Mesenteric fat pad (tissue), 1 donor: Measurements from ENCODE around the gene CASP9. TPM values are rescaled to one million over a fixed set of nuclear protein-coding genes. Genes with fewer than 3 reads are reported as not detected.
"Not testable (repeated sequence)": the region's sequence is repeated elsewhere in the genome, so short reads cannot be mapped to it uniquely, and the experiment has no call there.

Source experiments
- DNase-seq: peaks from one replicate; pipeline ENCODE4 v3.0.0-alpha.2; 2020; ENCODE audit warnings: low spot score
- total RNA-seq: library from RNA; stranded (reverse); fragmentation: NEBNext Ultra II Directional; extraction: Animal tissue kit (Norgen Biotek cat#: 25700); gene quantifications from one replicate; pipeline ENCODE4 v1.2.1, GENCODE V29; 2021
- donor health status: DM: yes; HTN: yes; CAD: no.

The CASP9 gene
- total RNA-seq, 1 donor from 2014 or later = 8.6 TPM

DNA sequence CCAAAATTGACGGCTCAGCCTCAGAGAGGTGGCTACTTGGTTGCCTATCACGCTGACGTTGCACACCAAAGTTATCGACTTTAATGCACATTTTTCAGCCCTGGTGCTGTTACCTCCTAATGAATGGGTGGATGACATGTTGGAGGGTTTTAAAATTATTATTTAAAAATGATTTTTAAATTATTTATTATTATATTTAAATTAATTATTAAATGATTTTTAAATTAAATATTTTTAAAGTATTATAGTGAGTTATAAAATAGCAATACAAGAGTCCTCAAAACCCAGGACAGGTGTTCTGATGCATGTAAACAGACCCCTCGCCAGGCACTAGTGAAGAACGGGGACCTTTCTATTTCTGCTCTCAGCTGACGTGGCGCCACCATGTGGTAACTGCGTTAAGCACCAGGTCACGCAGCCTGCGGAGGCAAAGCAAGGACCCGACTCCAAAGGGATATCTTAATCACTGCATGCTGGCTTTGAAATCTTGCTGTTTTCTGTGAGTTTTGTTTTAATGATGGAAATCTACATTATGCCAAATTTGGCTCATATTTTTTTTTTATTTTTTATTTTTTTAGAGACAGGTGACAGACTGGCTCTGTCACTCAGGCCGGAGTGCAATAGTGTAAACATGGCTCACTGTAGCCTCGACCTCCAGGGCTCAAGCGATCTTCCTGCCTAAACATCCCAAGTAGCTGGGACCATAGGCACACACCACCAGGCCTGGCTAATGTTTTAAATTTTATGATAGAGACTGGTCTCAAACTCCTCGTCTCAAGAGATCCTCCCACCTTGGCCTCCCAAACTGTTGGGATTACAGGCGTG, 22.6 kb downstream of the CASP9 start:
- no peak for DNase-seq

DNA sequence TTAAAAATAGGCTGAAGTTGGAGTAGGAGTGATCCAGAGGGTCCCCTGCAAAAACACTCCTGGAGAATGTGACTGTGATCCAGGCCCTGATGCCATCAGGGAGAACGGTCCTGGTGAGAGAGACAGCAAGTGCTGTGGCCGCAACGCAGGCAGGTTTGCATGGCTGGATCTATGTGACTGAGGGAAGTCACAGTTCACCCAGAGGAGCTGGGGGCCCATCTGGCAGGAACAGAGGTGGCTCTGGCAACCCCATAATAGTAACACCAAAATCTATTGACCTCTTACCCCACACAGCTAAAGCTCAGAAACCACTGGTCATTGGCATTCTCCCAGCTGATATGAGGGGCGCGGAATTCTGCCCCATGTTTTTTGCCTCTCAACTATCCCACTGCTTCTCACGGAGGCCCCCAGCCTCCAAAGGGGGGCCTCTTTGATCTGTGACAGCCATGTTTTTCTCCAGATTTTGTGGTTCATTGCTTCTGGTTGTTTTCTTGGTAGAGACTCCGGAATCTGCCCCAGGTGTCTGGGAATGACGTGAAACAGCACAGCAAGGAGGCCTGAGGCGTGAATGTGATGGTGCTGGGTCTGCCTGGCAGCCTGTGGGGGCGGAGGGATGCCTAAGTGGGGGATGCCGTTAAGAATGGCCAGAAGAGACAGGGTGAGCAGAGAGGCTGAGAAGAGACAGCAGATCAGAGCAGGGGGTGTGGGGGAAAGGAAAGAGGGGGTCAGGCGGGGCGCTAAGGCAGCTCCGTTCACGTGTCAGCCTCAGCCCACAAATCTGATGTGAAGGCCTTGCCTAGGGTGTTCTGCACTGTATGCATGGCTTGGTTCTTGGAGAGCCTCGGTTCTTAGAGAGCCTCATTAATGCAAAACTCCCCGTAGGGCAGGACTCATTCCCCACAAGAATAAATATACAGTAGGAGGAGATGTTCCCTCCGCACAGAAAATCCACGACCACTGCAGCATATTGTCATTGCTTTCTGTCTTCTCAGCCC, 23.5 kb downstream of the CASP9 start:
- DNase-seq = no peak

DNA sequence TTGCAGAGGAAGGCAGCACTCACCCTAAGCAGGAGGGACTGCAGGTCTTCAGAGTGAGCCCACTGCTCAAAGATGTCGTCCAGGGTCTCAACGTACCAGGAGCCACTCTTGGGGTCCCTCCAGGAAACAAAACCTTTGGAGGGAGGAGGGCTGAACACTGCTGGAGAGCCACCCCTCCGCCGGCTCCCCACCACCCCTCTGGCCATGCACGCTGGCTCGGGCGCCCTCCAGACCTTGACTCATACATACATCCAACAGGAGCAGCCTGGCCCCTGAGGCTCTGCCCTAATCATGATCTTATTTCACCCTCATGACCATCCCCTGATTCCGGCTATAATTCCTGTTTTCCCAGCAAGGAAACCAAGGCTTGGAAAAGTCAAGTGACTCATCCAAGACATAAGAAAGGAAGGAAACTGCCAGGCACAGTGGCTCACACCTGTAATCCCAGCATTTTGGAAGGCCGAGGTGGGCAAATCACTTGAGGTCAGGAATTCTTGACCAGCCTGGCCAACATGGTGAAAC, 30.1 kb downstream of the CASP9 start:
- DNase-seq = no peak

DNA sequence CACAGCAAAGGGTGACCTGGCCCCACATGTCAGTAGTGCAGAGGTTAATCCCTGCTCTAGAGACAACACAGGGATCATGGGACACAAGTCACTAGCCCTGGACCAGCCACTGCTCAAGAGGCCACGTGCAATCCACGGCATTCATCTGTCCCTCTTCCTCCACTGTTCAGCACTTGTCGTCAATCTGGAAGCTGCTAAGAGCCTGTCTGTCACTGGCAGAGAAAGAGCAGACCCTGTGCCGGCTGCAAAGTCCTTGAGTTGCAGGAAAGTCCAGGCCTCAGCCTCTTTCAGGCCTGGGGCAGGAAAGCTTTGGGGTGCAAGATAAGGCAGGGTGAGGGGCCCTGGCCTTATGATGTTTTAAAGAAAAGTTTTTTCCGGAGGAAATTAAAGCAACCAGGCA, 31.4 kb downstream of the CASP9 start:
- DNase-seq = no peak

DNA sequence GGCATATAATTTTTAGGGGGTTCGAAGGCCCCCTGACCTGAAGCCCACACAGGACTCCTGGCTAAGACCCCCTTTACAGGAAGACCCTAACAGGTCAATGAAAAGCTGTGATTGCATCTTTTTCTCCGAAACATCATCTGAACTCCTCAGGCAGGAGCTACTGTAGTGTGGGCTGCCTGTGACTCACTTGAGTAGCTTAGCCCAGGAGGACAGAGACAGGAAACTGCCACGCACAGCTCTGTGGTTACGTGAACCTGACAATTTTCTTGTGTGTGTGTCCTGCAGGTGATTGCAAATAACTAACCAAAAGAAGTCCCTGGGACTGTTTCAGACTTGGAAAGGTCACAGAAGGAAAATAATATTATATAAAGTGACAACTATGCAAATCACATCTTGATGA, 33.0 kb downstream of the CASP9 start:
- DNase-seq = not testable (repeated sequence)

DNA sequence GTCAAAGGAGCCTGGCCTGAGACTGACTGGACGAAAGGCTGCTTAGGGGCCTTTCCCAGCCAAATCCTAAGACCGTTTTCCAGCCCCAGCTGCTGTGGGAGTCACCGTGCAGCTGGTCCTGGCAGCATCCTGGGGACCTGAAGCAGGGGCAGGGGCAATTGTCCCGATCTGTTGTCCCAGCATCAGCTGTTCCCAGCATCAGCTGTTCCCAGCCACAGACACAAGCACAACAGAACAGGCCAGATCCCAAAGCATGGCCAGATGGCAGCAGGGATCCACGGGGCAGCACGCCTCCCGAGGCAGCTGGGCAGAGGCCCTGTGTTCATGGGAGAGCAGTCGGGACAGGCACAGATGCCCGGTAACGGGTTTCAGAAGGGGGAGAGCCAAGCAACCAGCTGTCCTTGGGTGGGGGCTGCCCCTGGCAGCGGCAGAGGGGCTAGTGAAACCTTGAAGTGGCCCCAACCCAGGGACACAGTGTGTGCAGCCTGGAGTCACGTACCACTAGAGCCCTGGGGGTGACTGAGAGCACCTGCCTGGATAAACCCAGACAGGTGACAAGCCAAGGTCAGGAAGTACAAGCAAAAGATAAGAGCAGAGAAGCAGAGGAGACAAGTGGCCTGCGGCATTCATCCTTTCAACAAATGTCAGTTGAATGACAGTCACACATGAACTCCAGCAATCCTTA, 34.8 kb downstream of the CASP9 start:
- DNase-seq = no peak

DNA sequence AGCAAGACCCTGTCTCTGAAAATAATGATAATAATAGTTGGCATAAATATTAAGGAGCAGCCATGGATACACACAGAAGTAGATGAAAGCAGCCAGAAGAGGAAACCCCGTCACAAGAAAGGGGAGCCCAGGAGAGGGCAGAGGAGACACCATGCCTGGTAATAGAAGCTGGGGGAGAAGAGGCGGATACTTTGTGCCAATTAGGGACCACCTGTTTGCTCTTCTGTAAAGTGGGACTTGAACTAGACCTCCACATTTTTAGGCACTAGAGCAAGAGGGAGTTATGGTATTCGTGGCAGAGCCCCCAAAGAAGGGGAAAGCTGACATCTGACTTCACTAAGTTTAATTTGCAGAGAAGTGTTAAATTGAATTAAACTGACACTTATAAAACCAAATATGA, 35.6 kb downstream of the CASP9 start:
- no peak for DNase-seq

DNA sequence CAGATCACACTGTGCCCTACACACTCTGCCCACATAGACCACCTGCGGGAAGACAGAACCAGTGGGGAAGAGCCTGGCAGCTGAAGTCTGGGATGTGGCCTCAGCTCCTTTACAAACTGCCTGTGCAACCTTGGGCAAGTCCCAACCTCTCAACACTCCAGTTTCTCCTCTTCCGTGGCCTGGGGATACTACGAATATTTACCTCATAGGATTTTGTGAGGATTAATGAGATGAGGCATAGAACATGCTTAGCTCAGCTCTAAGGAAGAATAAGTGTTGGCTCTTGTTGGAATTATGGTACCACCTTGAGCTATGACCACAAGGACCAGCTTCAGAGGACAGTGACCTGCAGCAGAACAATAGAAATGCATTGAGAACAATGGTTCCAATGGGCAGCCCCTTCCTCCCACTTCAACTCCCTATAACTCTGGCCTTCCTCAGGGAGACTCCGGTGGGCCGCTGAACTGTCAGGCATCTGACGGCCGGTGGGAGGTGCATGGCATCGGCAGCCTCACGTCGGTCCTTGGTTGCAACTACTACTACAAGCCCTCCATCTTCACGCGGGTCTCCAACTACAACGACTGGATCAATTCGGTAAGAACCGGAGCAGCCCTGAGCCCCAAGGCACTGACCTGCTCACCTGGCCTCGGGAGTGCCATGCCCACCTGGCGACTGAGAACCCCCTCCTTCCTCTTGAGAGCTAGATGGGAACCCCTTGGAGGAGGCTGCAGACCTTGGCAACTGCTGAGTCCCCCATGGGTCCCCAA, 37.0 kb downstream of the CASP9 start:
- DNase-seq = not testable (repeated sequence)

DNA sequence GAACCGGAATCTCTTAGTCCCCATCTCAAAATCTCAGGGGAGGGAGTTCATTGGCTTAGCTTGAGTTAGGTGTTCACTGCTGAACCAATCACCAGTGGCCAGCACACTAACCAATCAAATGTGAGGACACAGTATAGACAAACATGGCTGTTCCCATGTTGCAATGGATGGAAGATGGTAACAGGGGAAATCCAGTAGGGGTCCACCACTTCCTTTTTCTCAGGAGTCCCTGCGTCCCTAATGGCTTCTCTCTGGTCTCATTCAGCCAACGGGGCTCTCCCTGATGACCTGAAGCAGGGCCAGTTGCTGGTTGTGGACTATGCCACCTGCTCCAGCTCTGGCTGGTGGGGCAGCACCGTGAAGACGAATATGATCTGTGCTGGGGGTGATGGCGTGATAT, 38.4 kb downstream of the CASP9 start:
- no peak for DNase-seq

DNA sequence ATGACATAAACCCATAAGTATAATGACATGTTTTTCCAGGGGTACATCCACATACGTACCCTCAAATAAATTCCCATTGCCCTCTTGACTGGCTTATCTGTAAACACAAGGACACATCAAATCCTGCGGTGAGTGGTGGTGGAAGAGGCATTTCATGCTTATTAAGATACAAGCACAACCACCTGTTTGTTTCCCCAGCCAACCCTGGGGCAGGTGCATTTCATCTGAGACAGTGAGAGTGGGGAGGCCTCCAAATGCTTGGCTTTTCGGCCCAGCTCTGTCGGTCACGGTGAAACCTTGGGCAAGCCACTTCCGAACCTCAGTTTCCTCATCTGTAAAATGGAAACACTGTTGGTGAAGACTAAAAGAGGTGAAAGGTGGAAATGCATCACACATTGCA, 39.6 kb downstream of the CASP9 start:
- not testable (repeated sequence) for DNase-seq

DNA sequence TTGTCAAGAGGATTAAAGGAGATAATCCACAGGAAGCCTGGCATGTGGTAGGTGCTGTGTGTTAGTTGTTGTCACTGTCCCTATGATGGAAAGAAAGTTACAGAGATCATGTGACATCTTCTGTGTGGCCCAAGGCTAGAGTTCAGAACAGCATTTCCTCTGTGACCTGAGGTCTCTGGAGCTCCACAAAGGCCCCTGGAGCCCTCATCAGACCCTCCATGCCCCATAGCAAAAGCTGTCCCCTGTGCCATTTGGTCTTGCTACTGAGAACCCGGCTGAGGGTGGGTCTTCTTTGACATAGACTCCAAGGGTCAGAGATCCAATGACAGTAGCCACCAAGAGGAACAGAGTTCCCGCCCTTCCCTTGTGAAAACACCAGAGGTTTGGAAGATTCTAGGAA, 40.0 kb downstream of the CASP9 start:
- no peak for DNase-seq

DNA sequence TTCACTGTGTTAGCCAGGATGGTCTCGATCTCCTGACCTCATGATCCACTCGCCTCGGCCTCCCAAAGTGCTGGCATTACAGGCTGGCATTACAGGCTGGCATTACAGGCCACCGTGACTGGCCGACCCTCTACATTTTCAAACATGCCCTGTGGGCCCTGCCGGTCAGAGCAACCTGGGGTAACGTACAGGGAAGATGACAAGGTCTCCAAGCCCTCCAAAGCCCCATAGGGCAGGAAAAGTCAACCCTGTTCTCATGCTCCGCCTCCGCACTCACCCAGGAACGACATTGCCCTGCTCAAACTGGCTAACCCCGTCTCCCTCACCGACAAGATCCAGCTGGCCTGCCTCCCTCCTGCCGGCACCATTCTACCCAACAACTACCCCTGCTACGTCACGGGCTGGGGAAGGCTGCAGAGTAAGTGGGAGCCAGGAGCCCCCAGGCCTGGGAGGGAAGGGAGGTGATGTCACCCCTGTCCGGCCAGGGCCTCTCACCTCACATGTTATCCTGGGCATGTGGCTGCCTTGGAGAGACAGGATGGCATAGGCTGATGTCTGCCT, 41.0 kb downstream of the CASP9 start:
- not testable (repeated sequence) for DNase-seq

DNA sequence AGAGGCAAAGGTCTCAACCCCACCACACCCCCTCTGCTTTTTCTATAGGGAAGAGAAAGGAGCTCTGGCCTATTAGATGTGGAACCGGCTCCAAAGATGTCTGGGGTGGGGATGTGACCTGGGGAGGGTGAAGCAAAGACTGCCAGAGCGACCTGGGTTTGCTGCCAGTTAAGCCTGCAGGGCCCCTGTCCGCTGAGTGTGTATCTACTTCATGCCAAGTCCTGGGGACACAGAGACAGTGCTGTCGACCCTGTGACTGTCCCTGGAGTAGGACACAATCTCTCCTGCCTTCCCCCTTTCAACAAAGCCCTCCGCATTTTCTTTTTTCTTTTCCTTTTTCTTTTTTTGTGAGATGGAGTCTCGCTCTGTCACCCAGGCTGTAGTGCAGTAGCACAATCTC, 41.6 kb downstream of the CASP9 start:
- not testable (repeated sequence) for DNase-seq

DNA sequence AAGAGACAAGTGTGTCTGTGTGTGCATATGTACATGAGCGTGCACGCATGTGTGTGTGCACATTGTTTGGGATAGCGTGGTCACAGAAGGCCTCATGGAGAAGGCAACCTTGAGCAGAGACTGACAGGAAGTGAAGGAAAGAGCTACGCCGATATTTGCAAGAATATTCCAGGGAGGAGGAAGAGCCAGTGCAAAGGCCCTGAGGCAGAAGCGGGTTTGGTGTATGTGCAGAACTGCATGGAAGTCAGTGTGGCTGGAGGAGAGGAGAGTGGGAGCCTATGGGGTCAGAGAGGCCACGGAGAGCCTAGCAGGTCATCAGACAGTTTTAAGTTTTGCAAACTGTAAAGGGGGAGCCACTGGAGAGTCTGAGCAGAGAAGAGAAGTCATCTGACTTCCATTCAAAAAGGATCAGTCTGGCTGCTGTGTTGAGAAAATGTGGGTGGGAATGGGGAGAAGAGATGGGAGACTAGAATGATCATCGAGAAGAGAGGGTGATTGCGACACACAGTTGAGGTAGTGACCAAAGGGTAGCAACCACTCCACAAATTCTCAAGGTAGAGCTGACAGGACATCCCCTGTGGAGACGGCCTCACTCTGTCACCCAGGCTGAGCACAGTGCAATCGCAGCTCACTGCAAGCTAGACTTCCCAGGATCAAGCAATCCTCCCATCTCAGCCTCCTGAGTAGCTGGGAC, 44.2 kb downstream of the CASP9 start:
- no peak for DNase-seq

DNA sequence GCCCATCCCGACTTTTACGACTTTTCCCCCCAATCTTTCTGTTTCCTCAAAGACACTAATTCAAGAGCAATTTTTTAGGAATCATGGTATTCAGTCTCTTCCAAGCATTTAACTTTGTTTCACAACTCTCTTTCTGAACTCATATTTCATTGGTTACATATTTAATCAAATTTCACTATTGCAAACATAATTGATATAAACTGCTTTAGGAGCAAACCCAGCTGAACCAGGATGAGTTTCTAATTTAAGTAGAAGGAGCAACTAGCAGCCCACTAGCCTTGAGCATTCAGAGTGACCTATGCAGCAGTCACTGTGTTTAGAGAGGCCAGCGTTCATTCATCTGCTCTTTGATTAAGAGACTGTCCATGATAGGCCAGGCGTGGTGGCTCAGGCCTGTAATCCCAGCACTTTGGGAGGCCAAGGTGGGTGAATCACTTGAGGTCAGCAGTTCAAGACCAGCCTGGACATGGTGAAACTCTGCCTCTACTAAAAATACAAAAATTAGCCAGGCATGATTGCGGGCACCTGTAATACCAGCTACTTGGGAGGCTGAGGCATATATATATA, 46.3 kb downstream of the CASP9 start:
- DNase-seq = no peak

DNA sequence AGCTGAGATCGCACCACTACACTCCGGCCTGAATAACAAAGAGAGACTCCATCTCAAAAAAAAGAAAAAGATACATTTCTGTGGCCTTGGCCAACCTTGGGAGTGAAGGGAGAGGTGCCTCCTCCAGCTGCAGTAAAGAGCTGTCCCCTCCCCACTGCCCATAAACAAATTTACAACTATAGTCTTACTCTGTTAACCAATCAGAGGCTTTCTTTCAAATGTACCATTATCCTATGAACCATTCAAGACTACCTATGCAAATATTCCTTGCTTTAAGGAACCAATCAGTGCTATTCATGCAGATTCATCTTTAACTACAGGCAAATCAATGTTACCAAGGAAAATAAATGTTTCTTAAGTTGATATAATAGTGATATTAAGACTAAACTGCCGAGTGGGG, 47.1 kb downstream of the CASP9 start:
- DNase-seq = no peak

DNA sequence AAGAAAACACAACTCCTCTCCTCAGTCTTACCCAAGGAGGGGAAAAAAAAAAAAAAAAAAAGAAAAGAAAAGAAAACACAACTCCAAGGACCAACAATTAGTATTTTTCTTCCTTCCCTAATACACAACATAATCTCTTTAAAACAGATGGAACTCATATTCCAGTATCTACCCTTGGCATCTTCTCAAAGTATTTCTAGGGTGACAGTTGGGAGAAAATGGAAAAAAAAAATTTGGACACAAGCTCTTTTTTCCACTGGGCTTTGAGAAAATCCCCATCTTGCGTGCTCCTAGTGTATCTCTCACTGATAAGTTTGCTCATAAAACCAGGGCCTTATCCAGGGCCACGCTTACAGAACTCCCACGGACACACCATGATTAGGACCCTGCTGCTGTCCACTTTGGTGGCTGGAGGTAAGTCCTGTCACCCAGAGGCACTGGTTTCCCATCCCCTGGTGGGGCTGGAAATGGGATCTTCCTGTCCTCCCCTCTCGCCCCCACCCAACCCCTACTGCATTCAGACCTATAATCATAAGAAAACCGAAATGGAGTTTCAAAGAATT, 48.2 kb downstream of the CASP9 start, which contains the start of gene CELA2B:
Gene CELA2B (plus strand): TSS at position 353 of the 563 bp plus-strand sequence. CDS start 22 bp downstream, at position 375.
- no peak for DNase-seq

DNA sequence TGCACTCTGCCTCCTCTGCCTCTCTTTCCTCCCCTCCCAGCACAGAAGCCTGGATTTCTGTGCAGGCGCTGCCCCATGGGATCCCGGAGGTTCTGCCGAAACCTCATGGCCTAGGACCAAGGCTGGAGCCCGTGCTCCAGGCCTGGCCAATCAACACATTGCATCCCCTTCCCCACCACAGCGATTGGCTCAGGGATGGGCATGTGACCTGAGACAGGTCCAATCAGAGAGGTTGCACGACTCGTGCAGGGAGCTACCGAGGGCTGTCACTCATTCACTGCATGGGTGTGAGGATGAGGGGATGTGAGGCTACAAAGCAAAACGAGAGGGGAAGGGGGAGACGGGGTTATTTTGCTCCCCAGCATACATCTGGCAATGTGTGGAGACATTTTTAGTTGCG, 51.4 kb downstream of the CASP9 start:
- no peak for DNase-seq

DNA sequence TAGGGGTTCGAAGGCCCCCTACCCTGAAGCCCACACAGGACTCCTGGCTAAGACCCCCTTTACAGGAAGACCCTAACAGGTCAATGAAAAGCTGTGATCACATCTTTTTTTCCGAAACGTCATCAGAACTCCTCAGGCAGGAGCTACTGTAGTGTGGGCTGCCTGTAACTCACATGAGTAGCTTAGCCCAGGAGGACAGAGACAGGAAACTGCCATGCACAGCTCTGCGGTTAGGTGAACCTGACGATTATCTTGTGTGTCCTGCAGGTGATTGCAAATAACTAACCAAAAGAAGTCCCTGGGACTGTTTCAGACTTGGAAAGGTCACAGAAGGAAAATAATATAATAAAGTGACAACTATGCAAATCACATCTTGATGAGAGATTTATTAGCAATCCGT, 52.3 kb downstream of the CASP9 start:
- DNase-seq = not testable (repeated sequence)
